LNCaP clone FGC (cell line): ENCODE data around the gene PRKN.

Experiments
- DNase-seq: peaks from one replicate; pipeline ENCODE4 v3.0.0-alpha.2; 2011; ENCODE audit warnings: low read depth
- H3K4me3 ChIP-seq: 2 replicates; pipeline ENCODE4 v1.5.1; 2011; ENCODE audit warnings: mild to moderate bottlenecking, low read depth, low read length, control low read depth
- TF ChIP-seq, protein P1 (sequence below): IDR thresholded peaks from 2 replicates; pipeline ENCODE4 v1.5.1; 2012; ENCODE audit warnings: mild to moderate bottlenecking; ENCODE audit not compliant: control insufficient read depth, insufficient read depth; ENCODE audit errors: extremely low read depth

Gene PRKN

DNA sequence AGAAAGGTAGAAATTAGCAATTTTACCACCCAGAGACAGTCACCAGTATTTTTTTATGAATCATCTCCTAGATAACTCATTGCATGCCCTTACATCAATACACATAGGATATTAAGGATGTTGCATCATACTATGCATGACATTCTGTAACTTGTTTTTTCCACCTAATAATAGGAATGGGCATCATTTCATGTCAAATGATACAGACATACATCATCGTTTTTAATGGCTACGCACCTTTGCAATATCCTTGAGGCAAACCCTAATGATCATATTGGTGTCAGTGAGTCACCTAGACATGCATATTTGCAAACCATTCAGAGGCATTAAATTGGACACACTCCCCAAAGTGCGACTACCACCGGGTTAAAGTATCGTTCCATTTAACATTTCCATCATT lies 1144.0 kb downstream of the PRKN start:
- no peak overlapping the region for H3K4me3 ChIP-seq
- no peak for DNase-seq
- TF ChIP-seq, protein P1, sequence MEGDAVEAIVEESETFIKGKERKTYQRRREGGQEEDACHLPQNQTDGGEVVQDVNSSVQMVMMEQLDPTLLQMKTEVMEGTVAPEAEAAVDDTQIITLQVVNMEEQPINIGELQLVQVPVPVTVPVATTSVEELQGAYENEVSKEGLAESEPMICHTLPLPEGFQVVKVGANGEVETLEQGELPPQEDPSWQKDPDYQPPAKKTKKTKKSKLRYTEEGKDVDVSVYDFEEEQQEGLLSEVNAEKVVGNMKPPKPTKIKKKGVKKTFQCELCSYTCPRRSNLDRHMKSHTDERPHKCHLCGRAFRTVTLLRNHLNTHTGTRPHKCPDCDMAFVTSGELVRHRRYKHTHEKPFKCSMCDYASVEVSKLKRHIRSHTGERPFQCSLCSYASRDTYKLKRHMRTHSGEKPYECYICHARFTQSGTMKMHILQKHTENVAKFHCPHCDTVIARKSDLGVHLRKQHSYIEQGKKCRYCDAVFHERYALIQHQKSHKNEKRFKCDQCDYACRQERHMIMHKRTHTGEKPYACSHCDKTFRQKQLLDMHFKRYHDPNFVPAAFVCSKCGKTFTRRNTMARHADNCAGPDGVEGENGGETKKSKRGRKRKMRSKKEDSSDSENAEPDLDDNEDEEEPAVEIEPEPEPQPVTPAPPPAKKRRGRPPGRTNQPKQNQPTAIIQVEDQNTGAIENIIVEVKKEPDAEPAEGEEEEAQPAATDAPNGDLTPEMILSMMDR, result no peak

DNA sequence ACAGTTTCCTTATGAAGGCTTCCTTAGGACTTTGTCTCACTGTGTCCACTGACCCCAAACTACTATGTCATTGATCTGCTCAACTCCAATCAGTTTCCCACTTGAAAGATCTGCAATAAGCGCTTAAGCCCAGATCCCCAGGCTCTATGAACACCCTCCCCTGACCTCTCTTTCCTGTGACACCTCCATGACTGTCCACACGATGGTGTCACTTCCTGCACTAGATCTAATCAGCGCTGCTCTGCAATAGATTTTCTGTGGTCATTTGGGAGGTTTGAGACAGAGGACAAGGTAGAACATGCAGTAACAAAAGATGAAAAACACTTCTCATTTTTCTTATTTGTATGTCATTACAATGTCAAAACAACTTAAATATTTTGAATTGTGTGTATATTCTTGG lies 1149.1 kb downstream of the PRKN start:
- no peak overlapping the region for H3K4me3 ChIP-seq
- no peak for DNase-seq
- TF ChIP-seq, protein P1, result no peak

DNA sequence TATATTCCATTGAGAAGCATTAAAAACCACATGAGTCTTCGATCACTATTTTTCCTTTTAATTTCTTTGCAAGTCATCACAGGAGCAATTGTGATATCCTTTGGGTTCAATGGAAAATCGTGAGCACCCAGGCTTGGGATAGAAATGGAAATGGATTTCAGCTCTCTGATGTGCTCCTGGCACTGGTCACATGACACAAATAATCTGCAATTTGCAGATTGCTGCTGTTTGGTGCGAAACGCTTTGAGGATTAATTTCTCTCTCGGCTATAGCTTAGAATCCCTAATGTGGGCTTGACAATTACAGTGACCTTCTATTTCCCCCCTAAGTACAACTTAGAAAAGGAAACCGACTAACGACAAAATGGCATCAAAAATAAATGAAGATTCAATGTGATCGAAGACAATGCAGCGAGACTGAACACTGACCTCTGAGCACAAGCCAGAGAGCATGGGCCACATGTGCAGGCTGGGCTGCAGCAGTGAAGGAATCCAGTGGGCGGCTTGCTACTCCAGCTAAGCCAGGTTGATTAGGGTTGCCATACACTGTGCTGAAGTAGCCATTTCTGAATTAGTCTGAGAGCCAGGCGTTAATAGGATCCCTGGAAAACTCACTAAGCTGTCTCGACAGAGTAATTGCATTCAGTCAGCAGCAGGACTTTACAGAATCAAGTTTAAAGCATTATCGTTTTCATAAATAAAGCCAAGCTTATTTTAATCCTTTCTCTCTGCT lies 1151.9 kb downstream of the PRKN start:
- H3K4me3 ChIP-seq, result no peak overlapping the region
- TF ChIP-seq, protein P1, result no peak
- DNase-seq, result no peak

DNA sequence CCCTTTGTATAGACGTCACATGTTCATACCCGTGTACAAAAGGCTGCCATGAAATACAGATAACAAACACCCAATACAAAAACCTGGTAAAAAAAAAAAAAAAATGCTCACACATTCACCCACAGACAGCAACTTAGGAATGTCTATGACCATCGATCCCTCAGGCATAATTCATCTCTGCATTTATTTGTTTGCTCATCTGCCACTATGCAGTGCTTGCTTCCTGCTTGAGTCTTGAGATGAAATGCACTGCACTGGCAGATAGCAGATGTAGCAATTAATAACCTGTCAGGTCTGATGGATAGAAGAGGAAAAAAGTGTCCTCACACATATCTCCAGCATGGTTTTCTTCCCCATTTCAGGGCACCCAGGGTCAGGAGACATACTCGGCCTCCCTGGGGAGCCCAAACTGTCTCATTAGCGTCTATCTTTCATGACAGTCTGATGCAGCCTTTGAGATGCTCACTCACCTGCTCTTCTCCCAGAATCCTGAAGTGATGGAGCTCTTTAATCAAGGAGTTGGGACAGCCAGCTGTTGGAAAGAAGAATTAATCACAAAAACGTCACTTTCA lies 1158.6 kb downstream of the PRKN start:
- DNase-seq, result no peak
- no peak overlapping the region for H3K4me3 ChIP-seq
- TF ChIP-seq, protein P1, result no peak

DNA sequence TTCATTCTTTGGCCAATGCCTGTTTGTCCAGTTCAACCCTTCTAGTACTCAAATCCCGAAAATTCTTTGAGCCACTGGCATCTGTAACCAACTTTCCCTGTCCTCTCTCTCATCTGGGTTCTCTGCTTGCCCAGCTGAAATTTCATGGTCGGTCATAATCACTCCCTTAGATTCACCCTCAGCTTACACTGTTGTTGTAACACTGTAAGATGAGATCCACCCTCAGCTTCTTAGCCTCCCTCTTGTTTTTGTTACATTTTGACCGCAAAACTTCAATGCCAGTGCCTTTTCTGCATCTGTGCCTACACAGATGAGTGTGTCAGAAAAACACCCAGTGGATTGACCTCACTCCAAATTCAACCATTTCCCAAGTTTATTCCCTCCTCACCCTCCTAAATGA lies 1162.6 kb downstream of the PRKN start:
- H3K4me3 ChIP-seq, result no peak overlapping the region
- TF ChIP-seq, protein P1, result no peak

DNA sequence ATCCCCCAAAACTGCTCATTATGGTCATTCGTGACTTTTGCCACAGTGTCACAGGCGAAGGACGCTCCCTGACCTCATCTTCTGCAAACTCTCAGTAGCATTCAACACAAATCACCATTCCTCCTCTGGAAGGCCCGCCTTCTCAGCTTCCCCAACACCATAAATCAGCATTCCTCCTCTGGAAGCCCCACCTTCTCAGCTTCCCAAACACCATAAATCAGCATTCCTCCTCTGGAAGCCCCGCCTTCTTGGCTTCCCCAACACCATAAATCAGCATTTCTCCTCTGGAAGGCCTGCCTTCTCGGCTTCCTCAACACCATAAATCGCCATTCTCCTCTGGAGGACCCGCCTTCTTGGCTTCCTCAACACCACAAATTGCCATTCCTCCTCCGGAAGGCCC lies 1165.7 kb downstream of the PRKN start:
- DNase-seq, result no peak
- TF ChIP-seq, protein P1, result no peak
- no peak overlapping the region for H3K4me3 ChIP-seq

More for the DNA sequence above, 1162.6 kb downstream of the PRKN start:
- DNase-seq, result no peak
